ENCODE results near the gene CBARP. TPM values are rescaled to one million over a fixed set of nuclear protein-coding genes. Genes with fewer than 3 reads are reported as not detected.
"Not testable (repeated sequence)": the region's sequence is repeated elsewhere in the genome, so short reads cannot be mapped to it uniquely, and the experiment has no call there.

The CBARP gene
- total RNA-seq, 1 donor from 2014 or later = 3.5 TPM

DNA sequence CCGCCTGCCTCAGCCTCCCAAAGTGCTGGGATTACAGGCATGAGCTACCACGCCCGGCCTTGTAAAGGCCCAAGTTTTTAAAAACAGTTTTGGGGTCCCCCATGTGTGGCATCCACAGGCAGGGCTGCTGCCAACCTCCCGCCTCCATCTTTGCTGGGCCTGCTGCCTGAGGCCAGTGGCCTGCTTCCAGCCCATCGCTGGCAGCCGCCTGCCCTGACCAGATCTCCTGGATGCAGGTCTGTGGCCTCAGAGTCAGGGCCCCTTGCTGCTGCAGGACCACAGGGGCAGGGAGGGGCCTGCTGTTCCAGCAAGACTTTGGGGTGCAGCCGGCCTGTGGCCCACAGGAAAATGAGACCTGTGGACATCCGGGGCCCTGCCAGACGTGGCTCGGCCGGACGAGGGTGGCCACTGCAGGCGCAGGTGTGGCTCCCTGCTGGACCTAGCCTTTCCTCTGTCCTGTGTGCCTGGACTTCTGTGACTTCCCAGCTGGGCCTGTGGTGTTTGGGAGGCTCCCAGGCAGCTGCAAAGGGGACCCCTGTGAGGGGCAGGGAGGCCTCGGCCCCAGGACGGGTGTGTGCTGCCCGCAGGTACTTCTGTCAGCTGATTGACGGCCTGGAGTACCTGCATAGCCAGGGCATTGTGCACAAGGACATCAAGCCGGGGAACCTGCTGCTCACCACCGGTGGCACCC lies 17.9 kb downstream of the CBARP start:
- peaks cover 5% of the 10 kb centered on the region for H3K36me3 Mint-ChIP-seq (ENCODE audit: low read depth)
- no peaks in the 10 kb centered on the region for H3K9me3 Mint-ChIP-seq
- no peaks in the 10 kb centered on the region for H3K27me3 Mint-ChIP-seq (ENCODE audit: low read depth)
- no peaks in the 10 kb centered on the region for H3K4me1 Mint-ChIP-seq (ENCODE audit: low read depth)
- no peak overlapping the region for H3K27ac Mint-ChIP-seq
- no peak overlapping the region for H3K4me3 Mint-ChIP-seq (ENCODE audit: low read depth)
- intact Hi-C loops (cut with micrococcal nuclease) = no loop called here
- no peak for DNase-seq (ENCODE audit: low spot score)

DNA sequence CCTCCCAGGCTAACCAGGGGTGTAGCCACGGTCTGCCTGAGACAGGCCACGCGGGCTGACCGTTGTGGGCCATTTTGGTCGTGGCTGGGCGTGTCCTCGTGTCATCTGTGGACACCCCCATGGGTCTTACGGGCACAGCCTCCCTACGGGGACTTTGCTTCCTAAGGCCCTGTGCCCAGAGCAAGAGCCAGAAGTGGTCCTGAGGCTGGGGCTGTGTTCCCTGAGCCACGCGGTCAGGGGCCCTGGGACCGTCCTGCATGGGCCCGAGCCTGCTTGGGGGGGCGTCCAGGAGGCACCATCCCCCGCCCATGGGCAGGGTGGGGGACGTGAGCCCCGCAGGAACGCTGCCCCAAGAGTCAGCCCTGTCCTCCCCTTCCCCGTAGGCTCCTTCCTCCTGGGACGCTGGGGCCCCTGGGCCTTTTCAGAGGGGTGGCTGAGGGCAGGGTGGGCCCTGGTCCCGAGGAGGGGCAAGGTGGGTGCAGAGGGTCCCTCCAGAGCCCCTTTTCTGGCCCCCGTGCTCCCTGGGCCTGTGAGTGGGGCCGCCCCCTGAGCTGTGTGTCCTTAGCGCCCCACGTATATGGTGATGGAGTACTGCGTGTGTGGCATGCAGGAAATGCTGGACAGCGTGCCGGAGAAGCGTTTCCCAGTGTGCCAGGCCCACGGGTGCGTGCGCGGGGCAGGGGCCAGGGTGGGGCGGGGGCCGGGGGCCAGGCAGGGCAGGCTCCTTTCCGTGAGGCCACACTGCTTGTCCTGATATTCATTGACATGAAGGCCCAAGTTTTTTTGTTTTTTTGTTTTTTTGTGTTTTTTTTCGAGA lies 18.8 kb downstream of the CBARP start:
- intact Hi-C loops (cut with micrococcal nuclease) = no loop called here
- Mint-ChIP-seq H3K9me3 (no peaks in the 10 kb centered on the region), H3K4me1 (ENCODE audit: low read depth) (peaks cover 4% of the 10 kb centered on the region), H3K36me3 (ENCODE audit: low read depth) (peaks cover 6% of the 10 kb centered on the region), H3K27ac (no peak overlapping the region), H3K27me3 (ENCODE audit: low read depth) (no peaks in the 10 kb centered on the region), H3K4me3 (ENCODE audit: low read depth) (no peak overlapping the region)
- DNase-seq (ENCODE audit: low spot score) = no peak

DNA sequence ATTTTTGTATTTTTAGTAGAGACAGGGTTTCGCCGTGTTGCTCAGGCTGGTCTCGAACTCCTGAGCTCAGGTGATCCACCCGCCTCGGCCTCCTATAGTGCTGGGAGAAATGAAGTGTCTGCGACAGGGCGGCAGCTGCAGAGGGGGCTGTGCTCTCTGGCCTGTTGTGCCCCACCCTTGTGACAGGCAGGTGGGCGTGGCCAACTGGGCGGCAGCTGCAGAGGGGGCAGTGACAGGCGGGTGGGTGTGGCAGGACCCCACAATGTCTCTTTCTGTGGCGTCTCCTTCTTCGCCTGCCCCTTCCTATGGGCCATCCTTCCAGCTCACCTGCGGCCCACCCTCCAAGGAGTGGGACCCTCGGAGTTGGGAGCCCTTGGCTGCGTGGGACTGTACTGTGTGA lies 20.4 kb downstream of the CBARP start:
- no peak overlapping the region for H3K27ac Mint-ChIP-seq
- H3K36me3 Mint-ChIP-seq (ENCODE audit: low read depth) = peaks cover 15% of the 10 kb centered on the region
- H3K27me3 Mint-ChIP-seq (ENCODE audit: low read depth) = no peaks in the 10 kb centered on the region
- intact Hi-C loops (cut with micrococcal nuclease) = no loop called here
- no peak for DNase-seq (ENCODE audit: low spot score)
- H3K4me1 Mint-ChIP-seq (ENCODE audit: low read depth) = peaks cover 11% of the 10 kb centered on the region
- no peak overlapping the region for H3K4me3 Mint-ChIP-seq (ENCODE audit: low read depth)
- H3K9me3 Mint-ChIP-seq = no peaks in the 10 kb centered on the region

DNA sequence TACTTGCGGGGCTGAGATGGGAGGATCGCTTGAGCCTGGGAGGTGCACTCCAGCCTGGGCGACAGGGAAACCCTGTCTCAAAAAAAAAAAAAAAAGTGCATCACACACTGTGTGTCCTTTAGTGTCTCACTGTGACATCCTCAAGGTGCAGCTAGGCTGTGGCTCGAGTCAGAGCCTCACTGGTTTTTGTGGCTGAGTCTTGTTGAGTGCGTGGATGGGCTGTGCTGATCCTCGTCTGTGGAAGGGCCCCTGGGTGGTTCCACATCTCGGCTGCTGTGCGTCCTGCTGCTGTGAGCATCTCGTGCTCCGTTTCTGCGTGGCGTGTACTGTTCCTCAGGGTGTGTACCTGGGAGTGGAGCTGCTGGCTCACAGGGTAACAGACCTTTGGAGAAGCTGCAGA lies 21.0 kb downstream of the CBARP start:
- intact Hi-C loops (cut with micrococcal nuclease) = no loop called here
- no peaks in the 10 kb centered on the region for H3K9me3 Mint-ChIP-seq
- no peak overlapping the region for H3K27ac Mint-ChIP-seq
- no peaks in the 10 kb centered on the region for H3K27me3 Mint-ChIP-seq (ENCODE audit: low read depth)
- H3K4me1 Mint-ChIP-seq (ENCODE audit: low read depth) = peaks cover 12% of the 10 kb centered on the region
- H3K36me3 Mint-ChIP-seq (ENCODE audit: low read depth) = peaks cover 18% of the 10 kb centered on the region
- no peak overlapping the region for H3K4me3 Mint-ChIP-seq (ENCODE audit: low read depth)
- DNase-seq (ENCODE audit: low spot score) = no peak

DNA sequence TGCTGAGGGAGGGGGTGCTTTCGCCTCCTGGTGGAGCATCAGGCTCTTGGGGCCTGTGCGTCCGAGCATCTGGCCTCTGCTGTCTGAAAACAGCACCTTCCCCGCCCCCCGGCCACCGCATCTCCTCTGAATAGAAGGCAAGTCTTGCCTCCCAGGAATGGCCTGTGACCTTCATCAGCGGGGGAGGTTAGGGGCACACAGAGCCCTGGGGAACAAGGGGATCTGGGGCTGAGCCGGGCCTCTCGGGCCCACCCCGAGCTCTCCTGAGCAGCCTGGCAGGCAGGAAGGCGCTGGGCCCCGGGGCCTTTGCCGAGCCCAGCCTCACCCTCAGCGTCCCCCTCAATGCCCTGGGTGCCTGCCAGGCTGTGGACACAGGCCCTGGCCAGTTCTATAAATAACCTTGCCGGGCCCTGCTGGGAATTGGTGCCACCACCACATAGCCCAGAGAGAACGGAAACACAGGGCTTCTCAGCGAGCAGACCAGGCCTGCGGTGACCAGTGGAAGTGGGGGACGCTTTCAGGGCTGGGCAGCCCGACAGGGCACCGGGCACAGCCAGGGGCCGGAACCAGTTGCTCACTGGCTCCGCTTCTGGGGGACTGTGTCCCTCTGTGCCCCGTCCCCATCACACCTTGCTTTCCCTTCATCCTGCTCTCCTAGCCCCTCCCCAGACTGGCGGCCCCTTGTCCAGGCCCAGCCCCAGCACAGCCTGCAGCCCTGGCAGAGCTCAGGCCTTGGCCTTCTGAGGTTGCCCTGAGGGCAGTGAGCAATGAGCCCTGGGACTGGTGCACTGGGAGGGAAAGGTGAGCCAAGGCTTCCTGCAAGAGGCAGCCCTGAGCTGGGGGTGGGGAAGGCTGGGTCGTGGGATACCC lies 22.7 kb downstream of the CBARP start:
- H3K4me3 Mint-ChIP-seq (ENCODE audit: low read depth) = no peak overlapping the region
- intact Hi-C loops (cut with micrococcal nuclease) = no loop called here
- H3K4me1 Mint-ChIP-seq (ENCODE audit: low read depth) = peaks cover 15% of the 10 kb centered on the region
- H3K27me3 Mint-ChIP-seq (ENCODE audit: low read depth) = no peaks in the 10 kb centered on the region
- DNase-seq (ENCODE audit: low spot score) = no peak
- peaks cover 28% of the 10 kb centered on the region for H3K36me3 Mint-ChIP-seq (ENCODE audit: low read depth)
- H3K9me3 Mint-ChIP-seq = no peaks in the 10 kb centered on the region
- no peak overlapping the region for H3K27ac Mint-ChIP-seq

DNA sequence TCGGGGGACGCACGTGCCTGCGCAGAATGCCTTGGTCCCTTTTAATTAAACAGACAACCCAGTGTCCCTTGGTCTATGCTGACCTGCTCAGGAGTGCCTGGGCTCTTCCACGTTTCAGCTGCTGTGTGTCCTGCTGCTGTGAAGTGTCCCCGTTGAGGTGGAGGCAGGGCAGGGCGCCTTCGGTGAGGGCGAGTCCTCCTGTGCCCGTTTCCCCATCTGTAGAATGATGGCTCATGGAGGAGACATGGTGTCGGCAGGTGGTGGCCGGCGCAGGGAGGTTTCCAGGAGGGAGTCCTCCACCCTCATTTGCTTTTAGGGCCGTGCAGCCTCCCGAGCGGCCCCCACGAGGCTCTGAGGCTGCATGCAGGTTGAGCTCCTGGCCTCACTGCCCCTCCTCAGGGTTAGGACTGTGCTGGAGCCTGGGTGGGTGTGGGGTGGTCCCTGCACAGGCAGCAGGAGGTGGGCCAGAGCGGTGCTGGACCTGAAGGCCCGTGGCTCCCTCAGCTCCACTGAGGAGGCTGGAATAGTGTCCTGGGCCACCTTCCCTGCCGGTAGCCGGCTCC lies 23.4 kb downstream of the CBARP start:
- Mint-ChIP-seq H3K27me3 (ENCODE audit: low read depth) (no peaks in the 10 kb centered on the region), H3K4me1 (ENCODE audit: low read depth) (peaks cover 18% of the 10 kb centered on the region), H3K4me3 (ENCODE audit: low read depth) (peak overlapping the region; percentile 72), H3K36me3 (ENCODE audit: low read depth) (peaks cover 33% of the 10 kb centered on the region), H3K9me3 (no peaks in the 10 kb centered on the region), H3K27ac (peak overlapping the region; percentile 98)
- intact Hi-C loops (cut with micrococcal nuclease) = no loop called here
- DNase-seq (ENCODE audit: low spot score) = no peak

DNA sequence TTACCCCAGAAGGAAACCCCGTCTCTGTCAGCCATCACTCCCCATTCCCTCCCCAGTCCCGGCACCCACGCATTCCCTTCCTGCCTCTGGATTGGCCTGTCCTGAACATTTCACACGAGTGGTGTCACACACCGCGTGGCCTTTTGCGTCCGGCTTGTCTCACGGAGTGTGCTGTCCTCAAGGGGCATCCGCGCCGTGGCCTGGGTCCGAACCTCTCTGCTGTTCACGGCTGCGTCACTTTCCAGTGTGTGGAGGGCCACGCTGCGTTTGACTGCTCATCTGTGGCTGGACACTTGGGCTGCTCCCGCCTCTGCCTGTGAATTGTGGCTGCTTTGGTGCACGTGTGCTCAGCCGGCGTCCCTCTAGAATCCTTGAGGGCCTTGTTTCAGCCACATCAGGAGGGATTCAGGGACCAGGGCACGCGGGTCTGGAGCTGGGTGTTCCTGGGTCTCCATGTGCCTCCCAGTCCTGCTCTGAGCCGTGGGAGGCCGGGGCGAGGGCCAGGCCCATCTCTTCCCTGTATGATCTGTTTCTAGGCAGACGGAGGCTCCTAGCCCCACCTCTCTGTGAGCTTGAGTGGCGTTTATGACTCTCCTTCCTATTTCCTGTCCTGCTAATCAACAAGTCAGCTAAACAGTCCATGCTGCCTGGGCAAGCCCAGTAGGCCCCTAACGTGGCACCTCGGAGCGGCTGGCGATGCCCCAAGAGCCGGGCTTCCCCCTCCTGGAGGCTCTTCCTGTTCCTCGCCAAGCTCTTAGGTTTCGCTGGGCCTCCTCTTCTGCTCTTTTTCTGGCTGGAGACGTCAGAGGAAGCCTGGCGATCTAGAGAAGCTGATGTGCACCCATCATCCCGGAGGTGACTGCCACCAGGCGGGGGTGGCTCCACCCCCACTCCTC lies 24.2 kb downstream of the CBARP start:
- Mint-ChIP-seq H3K9me3 (no peaks in the 10 kb centered on the region), H3K27ac (peak overlapping the region; percentile 98), H3K4me3 (ENCODE audit: low read depth) (peak overlapping the region; percentile 72), H3K36me3 (ENCODE audit: low read depth) (peaks cover 33% of the 10 kb centered on the region), H3K4me1 (ENCODE audit: low read depth) (peaks cover 18% of the 10 kb centered on the region), H3K27me3 (ENCODE audit: low read depth) (no peaks in the 10 kb centered on the region)
- peak; percentile 42 for DNase-seq (ENCODE audit: low spot score)
- intact Hi-C loops (cut with micrococcal nuclease) = no loop called here

DNA sequence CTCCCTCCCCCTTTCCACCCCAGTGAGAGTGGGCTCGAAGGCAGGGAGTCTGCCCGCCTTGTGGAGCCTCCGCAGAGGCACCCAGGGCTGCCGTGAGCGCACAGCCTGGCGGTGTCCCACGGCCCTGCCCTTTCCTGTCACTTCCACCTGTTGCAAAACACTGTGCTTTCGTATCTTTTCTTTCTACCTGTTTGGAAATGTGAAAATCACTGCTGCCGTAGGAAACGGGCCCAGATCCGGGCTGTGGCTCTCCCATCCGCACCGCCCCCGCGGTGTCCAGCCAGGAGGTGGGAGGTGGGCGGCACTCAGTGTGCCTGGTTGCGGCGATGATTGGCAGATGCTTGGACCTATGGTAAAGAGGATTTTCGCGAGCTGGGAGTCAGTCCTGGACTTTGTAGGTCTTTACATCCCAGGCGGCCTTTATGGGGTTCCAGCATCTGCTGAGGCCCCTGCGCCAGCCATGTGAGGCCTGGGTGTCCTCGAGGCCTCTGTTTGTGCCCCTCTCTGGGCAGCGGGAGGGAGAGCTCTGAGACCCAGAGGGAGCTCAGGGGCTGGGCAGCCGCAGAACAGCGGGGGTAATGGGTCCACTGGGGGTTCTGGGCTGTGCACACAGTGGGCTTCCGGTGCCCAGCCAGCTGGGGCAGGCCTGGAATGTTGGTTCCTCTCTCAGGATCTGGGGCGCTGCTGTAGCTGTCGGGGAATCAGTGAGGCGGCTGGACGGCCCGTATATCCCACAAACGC lies 26.1 kb downstream of the CBARP start:
- Mint-ChIP-seq H3K4me3 (ENCODE audit: low read depth) (peak overlapping the region; percentile 26), H3K4me1 (ENCODE audit: low read depth) (peaks cover 18% of the 10 kb centered on the region), H3K27me3 (ENCODE audit: low read depth) (no peaks in the 10 kb centered on the region), H3K36me3 (ENCODE audit: low read depth) (peaks cover 44% of the 10 kb centered on the region), H3K27ac (no peak overlapping the region), H3K9me3 (no peaks in the 10 kb centered on the region)
- intact Hi-C loops (cut with micrococcal nuclease) = no loop called here
- no peak for DNase-seq (ENCODE audit: low spot score)

DNA sequence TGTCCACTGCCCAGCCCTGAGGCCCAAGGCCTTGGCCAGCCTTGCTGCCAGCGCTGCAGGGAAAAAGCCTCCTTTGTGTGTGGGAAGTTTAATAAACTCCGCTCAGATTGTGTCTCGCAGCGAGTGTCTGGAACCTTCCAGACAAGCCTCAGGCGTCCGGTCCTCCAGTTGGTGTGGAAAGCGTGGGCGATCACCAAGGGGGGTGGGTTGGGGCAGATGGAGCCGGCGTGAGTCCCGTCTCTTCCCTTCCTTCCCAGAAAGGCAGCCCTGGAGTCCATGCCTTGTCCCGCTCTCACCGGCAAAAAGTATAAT lies 27.6 kb downstream of the CBARP start:
- Mint-ChIP-seq H3K4me1 (ENCODE audit: low read depth) (peaks cover 19% of the 10 kb centered on the region), H3K4me3 (ENCODE audit: low read depth) (no peak overlapping the region), H3K9me3 (no peaks in the 10 kb centered on the region), H3K27ac (no peak overlapping the region), H3K36me3 (ENCODE audit: low read depth) (peaks cover 46% of the 10 kb centered on the region), H3K27me3 (ENCODE audit: low read depth) (no peaks in the 10 kb centered on the region)
- intact Hi-C loops (cut with micrococcal nuclease) = no loop called here
- DNase-seq (ENCODE audit: low spot score) = no peak

DNA sequence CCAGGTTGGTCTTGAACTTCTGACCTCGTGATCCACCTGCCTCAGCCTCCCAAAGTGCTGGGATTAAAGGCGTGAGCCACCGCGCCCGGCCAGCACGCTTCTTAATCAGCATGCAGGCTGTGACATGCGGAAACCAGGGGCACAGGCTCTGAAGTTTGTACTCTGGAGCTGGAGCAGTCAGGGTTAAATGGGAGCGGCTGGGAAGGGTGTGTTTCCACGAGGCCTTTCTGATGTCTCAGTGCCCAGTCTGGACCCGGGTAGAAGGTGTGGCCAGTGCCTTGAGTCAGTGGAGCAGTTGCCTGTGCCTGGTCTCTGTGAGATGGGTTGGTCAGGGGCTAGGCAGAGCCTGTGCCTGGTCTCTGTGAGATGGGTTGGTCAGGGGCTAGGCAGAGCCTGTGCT lies 29.0 kb downstream of the CBARP start:
- Mint-ChIP-seq H3K4me1 (ENCODE audit: low read depth) (peaks cover 18% of the 10 kb centered on the region), H3K4me3 (ENCODE audit: low read depth) (peak overlapping the region; percentile 26), H3K36me3 (ENCODE audit: low read depth) (peaks cover 43% of the 10 kb centered on the region)
- intact Hi-C loops (cut with micrococcal nuclease); DNase-seq (ENCODE audit: low spot score); H3K27ac Mint-ChIP-seq; H3K9me3 Mint-ChIP-seq; H3K27me3 Mint-ChIP-seq (ENCODE audit: low read depth): not testable (repeated sequence)

DNA sequence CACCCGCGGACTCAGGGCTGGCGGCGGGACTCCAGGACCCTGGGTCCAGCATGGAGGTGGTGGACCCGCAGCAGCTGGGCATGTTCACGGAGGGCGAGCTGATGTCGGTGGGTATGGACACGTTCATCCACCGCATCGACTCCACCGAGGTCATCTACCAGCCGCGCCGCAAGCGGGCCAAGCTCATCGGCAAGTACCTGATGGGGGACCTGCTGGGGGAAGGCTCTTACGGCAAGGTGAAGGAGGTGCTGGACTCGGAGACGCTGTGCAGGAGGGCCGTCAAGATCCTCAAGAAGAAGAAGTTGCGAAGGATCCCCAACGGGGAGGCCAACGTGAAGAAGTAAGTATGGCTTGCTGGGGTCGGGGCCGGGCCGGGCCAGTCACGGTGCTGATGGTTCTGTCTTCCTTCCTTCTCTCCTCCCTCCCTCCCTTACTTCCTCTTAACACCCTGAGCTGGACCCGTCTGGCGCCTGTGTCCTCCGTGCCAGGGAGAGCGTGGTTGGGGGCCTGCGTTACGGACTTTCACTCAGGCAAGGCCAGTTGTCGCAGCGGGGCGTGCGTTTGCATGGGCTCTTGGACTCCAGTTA lies 30.8 kb downstream of the CBARP start:
- no peak for DNase-seq (ENCODE audit: low spot score)
- peaks cover 20% of the 10 kb centered on the region for H3K4me1 Mint-ChIP-seq (ENCODE audit: low read depth)
- intact Hi-C loops (cut with micrococcal nuclease) = no loop called here
- peak overlapping the region; percentile 91 for H3K4me3 Mint-ChIP-seq (ENCODE audit: low read depth)
- H3K27me3 Mint-ChIP-seq (ENCODE audit: low read depth) = no peaks in the 10 kb centered on the region
- no peaks in the 10 kb centered on the region for H3K9me3 Mint-ChIP-seq
- H3K27ac Mint-ChIP-seq = peak overlapping the region; percentile 77
- peaks cover 35% of the 10 kb centered on the region for H3K36me3 Mint-ChIP-seq (ENCODE audit: low read depth)

Measured in activated T-helper 2 cell treated with anti-CD3 and anti-CD28 coated beads, Interferon-gamma antibody, Interleukin-2, Interleukin-4, amounts not matched to agents 10 μg/mL and 5 μg/mL and 100 μg/mL, durations not matched to agents 14 hours and 24 hours and 36 hours (primary cell).